NCI-H2227 (cell line): Measurements from ENCODE around the gene ARFGEF2.
"Not testable (repeated sequence)": the region's sequence is repeated elsewhere in the genome, so short reads cannot be mapped to it uniquely, and the experiment has no call there.

Experiments used
- DNase-seq: peaks from one replicate; lab custom pipeline; 2025; ENCODE audit not compliant: unreplicated experiment; lab: John Stamatoyannopoulos, UW

ARFGEF2 gene

GRCh38 chr20:48926821-48927220, 5.3 kb downstream of the ARFGEF2 start:
- DNase-seq, result no peak

GRCh38 chr20:48928832-48929725, 7.6 kb downstream of the ARFGEF2 start:
- DNase-seq, result no peak

GRCh38 chr20:48930035-48930434, 8.5 kb downstream of the ARFGEF2 start:
- no peak for DNase-seq

DNA sequence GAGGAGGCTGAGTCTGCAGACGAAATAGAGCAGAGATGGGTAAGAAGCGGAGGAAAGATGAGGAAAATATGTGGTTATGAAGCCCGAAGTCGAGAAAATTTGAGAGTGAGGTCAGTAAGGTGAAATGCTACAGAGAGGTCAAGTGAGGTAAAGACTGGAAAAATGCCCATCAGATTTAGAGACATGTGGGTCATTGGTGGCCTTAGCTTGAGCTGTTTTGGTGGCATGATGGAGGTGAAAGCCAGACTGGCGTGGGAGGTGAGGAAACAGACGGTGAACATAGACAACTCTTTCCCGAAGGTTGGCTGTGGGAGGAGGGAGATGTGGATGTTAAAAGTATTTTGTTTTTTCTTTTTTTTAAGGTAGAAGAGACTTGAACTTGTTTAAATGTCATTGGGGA, 9.4 kb downstream of the ARFGEF2 start:
- DNase-seq, result no peak

DNA sequence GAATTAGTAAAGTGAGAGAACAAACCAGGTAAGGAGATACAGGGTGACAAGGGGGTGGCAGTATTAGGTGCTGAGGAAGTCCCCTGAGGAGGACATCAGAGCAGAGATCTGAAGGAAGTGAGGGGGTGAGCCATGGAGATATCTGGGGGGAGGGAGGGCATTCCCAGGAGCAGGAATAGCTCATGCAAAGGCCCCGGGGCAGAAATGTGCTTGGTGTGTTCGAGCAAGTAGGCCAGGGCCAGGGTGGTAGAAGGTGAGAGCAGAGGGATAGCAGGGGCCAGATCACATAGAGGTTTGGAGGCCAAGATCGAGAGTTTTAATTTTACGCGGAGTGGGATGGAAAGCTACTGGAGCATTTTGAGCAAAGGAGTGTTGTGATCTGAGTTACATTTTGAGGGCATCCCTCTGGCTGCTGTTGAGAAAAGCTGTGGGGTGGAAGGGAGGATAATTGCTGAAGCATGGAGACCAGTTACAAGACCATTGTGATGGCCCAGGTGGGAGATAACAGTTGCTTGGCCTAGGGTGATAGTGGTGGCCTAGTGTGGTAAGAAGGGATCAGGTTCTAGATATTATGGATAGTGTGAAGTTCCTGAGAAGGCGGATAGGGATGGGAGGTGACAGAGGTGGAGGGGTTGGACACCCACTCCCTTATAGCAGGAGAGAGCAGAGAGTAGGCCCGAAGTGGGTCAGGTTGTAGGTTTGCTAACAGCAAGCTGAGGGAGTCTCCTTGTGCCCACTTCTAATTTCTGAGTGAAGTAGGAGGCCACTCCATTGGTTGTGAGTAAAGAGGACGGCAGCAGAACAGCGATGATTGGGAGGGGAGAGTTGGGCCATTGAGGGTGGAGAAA, 10.2 kb downstream of the ARFGEF2 start:
- DNase-seq, result no peak

DNA sequence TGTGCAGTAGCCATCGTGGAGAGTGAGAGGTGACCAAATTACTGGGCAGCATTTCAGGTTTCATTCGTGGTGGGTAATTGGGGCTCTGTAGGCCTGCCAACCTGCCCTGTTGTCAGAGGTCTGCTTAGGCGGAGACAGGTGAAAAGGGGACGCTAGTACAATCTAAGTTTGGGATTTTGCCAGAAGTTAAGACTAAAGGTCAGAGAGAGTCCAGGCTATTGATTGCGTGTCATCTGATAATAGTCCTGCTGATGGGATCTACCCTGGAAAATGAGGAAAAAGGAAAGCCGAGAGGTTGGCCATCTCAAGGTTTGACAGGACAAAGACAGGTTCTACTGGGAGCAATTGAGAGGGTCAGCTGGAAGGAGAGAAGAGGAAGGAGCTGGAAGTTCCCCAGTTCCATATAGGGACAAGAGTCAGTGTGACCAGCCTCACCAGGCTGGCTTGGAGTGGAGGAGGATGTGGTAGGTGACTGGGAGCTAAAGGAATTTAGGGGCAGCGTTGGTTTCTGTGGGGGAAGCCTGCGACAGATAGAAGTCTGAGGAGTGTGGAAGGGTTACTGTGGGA, 10.9 kb downstream of the ARFGEF2 start:
- DNase-seq, result no peak

- DNase-seq, result peak; percentile 65
These were observed 11.7 kb downstream of the ARFGEF2 start for GRCh38 chr20:48933017-48933766.

GRCh38 chr20:48934273-48934877, 12.9 kb downstream of the ARFGEF2 start:
- not testable (repeated sequence) for DNase-seq

GRCh38 chr20:48934966-48935365, 13.5 kb downstream of the ARFGEF2 start:
- not testable (repeated sequence) for DNase-seq

GRCh38 chr20:48936178-48936577, 14.7 kb downstream of the ARFGEF2 start:
- DNase-seq, result not testable (repeated sequence)

DNA sequence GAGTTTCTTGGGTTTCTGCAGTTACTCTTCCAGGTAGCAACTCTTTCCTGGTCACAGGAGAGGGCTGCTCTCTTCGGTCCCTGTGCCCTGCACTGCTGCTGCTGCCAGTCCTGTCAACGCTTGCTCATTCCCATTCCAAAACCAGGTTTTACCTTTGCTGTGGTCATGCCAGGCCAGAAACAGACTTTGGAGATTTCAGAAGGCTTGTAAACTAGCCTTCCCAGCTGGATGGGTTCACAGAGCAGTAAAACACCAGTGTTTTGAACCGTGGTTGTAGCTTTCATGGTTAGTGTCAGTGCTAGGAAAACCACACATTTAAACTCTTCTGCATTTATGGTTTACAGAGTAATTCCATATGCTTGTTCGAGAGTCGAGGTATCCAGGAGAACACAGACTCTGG, 16.2 kb downstream of the ARFGEF2 start:
- DNase-seq, result no peak

- no peak for DNase-seq
These were observed 17.2 kb downstream of the ARFGEF2 start for GRCh38 chr20:48938670-48939069.

GRCh38 chr20:48940170-48940569, 18.7 kb downstream of the ARFGEF2 start:
- DNase-seq, result no peak

DNA sequence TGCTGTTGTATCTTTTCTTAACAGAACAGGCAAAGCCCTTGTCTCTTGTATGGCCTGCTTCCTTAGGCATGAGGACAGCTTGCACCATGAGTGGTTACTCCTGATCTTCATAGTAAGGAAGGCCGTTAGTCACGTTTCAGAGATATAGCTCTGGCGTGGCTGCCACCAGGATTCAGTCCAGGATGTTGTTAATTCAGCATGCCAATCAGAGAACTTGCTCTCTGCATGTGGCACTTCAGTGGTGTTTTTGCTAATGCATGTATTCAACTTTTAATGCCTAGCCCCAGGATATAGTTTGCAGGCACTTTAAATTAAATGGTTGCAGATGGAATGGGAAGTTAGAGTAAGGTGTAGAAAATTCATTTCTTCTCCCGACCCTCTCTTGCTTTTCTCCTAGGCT, 20.0 kb downstream of the ARFGEF2 start:
- no peak for DNase-seq

- DNase-seq, result no peak
These were observed 21.2 kb downstream of the ARFGEF2 start for GRCh38 chr20:48942730-48943129.

DNA sequence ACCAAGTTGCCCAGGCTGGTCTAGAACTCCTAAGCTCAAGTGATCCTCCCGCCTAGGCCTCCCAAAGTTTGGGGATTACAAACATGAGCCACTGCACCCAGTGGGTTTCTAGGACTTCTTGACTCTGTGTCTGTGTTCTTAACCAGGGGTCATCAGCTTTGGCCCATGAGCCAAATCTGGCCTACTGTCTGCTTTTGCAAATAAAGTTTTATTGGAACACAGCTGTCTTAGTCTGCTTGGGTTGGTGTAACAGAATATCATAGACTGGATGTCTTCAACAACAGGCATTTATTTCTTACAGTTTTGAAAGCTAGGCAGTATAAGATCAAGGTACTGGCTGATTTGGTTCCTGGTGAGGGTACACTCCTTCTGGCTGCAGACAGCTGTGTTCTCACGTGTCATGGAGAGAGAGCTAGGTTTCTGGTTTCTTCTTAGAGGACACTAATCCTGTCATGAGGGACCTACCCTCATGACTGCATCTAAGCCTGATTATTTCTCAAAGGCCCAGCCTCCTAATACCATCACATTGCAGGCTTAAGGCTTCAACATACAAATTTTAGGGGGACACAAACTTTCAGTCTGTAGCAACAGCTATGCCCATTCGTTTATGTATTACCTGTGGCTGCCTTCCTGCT, 23.3 kb downstream of the ARFGEF2 start:
- DNase-seq, result no peak

- DNase-seq, result no peak
These were observed 24.5 kb downstream of the ARFGEF2 start for GRCh38 chr20:48945840-48946514.

- DNase-seq, result no peak
These were observed 27.1 kb downstream of the ARFGEF2 start for GRCh38 chr20:48948612-48949011.
